Measurements from ENCODE around the gene CA5A. TPM values are rescaled to one million over a fixed set of nuclear protein-coding genes. Genes with fewer than 3 reads are reported as not detected.

The CA5A gene
- total RNA-seq, 2 experiments from 2014 or later: not detected

DNA sequence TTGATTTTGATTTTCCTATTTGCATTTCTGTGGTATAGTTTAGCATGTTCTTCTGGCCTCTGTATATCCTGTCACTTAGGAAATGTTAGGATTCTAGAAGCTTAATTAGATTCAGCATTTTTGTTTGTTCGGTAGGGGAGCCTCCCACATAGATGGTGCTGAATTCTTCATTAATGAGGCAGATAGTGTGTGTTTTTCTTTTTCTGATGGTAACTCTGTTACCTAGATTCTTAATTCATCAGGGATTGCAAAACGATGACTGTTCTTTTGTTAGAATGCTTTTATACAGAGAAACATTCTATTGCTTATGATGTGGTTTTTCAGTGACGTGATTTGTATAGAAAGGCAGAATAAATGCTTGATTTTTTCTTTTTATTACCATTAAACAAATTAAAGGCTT, 33.9 kb upstream of the CA5A start:
- no peak overlapping the region for H3K4me3 ChIP-seq (ENCODE audit: low read length)
- intact Hi-C loops (cut with DNase I, micrococcal nuclease): no loop called here
- H3K36me3 ChIP-seq (ENCODE audit: insufficient read depth, low read length): peaks cover 10% of the 10 kb centered on the region
- TF ChIP-seq, protein P1, sequence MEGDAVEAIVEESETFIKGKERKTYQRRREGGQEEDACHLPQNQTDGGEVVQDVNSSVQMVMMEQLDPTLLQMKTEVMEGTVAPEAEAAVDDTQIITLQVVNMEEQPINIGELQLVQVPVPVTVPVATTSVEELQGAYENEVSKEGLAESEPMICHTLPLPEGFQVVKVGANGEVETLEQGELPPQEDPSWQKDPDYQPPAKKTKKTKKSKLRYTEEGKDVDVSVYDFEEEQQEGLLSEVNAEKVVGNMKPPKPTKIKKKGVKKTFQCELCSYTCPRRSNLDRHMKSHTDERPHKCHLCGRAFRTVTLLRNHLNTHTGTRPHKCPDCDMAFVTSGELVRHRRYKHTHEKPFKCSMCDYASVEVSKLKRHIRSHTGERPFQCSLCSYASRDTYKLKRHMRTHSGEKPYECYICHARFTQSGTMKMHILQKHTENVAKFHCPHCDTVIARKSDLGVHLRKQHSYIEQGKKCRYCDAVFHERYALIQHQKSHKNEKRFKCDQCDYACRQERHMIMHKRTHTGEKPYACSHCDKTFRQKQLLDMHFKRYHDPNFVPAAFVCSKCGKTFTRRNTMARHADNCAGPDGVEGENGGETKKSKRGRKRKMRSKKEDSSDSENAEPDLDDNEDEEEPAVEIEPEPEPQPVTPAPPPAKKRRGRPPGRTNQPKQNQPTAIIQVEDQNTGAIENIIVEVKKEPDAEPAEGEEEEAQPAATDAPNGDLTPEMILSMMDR (IDR thresholded peaks at IDR 0.05): no peak
- peaks cover 16 to 19% of the 10 kb centered on the region in 2 experiments for H3K9me3 ChIP-seq (ENCODE audit: control insufficient read depth in 1 of 2, insufficient read depth in 1 of 2, low read length in 2 of 2)
- Mint-ChIP-seq H3K9me3 (peaks cover 4% of the 10 kb centered on the region), H3K4me3 (no peak overlapping the region), H3K27me3 (no peaks in the 10 kb centered on the region), H3K36me3 (ENCODE audit: low read depth) (peaks cover 61% of the 10 kb centered on the region), H3K27ac (peak overlapping the region; percentile 49), H3K4me1 (ENCODE audit: low read depth) (peaks cover 42% of the 10 kb centered on the region)
- no peak for ATAC-seq (ENCODE audit: poor library complexity)
- peaks cover 20% of the 10 kb centered on the region for H3K4me1 ChIP-seq (ENCODE audit: insufficient read depth, low read length)
- H3K27ac ChIP-seq (ENCODE audit: low read depth in 1 of 2, low read length in 2 of 2): no peak overlapping the region
- DNase-seq: no peak
- POLR2A ChIA-PET: no interaction called here
- CTCF ChIA-PET: no interaction called here
- H3K27me3 ChIP-seq (ENCODE audit: control insufficient read depth in 1 of 2, insufficient read depth in 2 of 2, low read length in 2 of 2): no peaks in the 10 kb centered on the region

DNA sequence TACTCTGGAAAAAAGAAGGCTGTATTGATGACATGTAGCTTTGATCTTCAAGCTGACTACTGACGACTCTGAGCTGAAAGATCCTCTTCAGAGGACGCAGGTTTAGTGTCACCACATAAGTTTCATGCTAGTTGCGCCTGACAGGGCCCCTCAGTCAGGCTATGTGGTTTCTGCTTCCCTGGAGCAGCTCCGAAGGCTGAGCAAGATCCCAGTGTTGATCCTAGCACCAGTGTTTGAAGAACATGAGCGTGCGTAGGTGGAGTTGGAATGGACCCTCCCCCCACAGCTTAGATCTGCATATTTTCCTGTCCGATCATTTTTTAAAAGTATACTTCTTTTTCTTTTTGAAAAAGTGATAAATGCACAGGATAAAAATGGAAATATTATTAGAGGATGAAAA, 32.2 kb upstream of the CA5A start:
- Histone ChIP-seq H3K4me1 (ENCODE audit: insufficient read depth, low read length) (peaks cover 32% of the 10 kb centered on the region), H3K27ac (ENCODE audit: low read depth in 1 of 2, low read length in 2 of 2) (no peak overlapping the region), H3K36me3 (ENCODE audit: insufficient read depth, low read length) (peaks cover 3% of the 10 kb centered on the region), H3K4me3 (ENCODE audit: low read length) (no peak overlapping the region), H3K27me3 (ENCODE audit: control insufficient read depth in 1 of 2, insufficient read depth in 2 of 2, low read length in 2 of 2) (no peaks in the 10 kb centered on the region), H3K9me3 (ENCODE audit: control insufficient read depth in 1 of 2, insufficient read depth in 1 of 2, low read length in 2 of 2) (peaks cover 16 to 19% of the 10 kb centered on the region in 2 experiments)
- Mint-ChIP-seq H3K36me3 (ENCODE audit: low read depth) (peaks cover 47% of the 10 kb centered on the region), H3K9me3 (peaks cover 4% of the 10 kb centered on the region), H3K4me3 (peak overlapping the region; percentile 10), H3K27ac (peak overlapping the region; percentile 63), H3K27me3 (no peaks in the 10 kb centered on the region), H3K4me1 (ENCODE audit: low read depth) (peaks cover 58% of the 10 kb centered on the region)
- intact Hi-C loops (cut with DNase I, micrococcal nuclease): no loop called here
- POLR2A ChIA-PET: no interaction called here
- ATAC-seq (ENCODE audit: poor library complexity): no peak
- TF ChIP-seq, protein P1 (IDR thresholded peaks at IDR 0.05): no peak
- CTCF ChIA-PET: no interaction called here
- no peak for DNase-seq

DNA sequence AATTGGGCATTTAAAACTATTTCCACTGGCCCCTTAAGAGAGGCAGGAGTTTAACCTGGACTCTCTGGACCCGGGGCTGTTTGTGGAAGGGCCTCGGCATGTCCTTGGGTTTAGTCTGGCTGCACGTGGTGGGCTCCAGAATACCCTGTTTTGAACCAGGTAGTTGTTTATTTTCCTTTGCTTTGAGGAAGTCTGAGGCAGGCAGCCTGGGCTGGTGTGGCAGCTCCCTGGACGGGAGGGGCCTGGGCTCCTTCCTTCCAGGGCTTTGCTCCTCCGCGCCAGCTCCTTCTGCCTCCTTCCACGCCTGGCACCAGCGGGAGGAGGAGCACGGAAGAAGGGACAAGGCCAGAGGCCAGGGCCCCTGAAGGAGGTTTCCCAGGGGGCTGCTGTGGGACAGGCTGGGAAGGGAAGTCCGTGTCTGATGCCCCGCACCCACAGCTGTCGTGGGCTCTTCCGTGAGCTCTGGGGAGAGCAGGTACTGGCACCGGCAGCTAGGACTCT, 30.4 kb upstream of the CA5A start:
- Mint-ChIP-seq H3K9me3 (peaks cover 4% of the 10 kb centered on the region), H3K4me1 (ENCODE audit: low read depth) (peaks cover 62% of the 10 kb centered on the region), H3K27me3 (no peaks in the 10 kb centered on the region), H3K27ac (peak overlapping the region; percentile 80), H3K4me3 (peak overlapping the region; percentile 63), H3K36me3 (ENCODE audit: low read depth) (peaks cover 36% of the 10 kb centered on the region)
- intact Hi-C loops (cut with DNase I, micrococcal nuclease): no loop called here
- Histone ChIP-seq H3K27me3 (ENCODE audit: control insufficient read depth in 1 of 2, insufficient read depth in 2 of 2, low read length in 2 of 2) (no peaks in the 10 kb centered on the region), H3K4me3 (ENCODE audit: low read length) (peak overlapping the region; percentile 15), H3K27ac (ENCODE audit: low read depth in 1 of 2, low read length in 2 of 2) (no peak overlapping the region), H3K4me1 (ENCODE audit: insufficient read depth, low read length) (peaks cover 37% of the 10 kb centered on the region), H3K36me3 (ENCODE audit: insufficient read depth, low read length) (peaks cover 3% of the 10 kb centered on the region), H3K9me3 (ENCODE audit: control insufficient read depth in 1 of 2, insufficient read depth in 1 of 2, low read length in 2 of 2) (peaks cover 7 to 12% of the 10 kb centered on the region in 2 experiments)
- POLR2A ChIA-PET: interaction anchor here (1.5 to 1.8 kb wide), 2 partner anchors 10 to 15 kb away, joined by 8 read pairs; partner anchors contain the start of gene BANP
- ATAC-seq (ENCODE audit: poor library complexity): no peak
- TF ChIP-seq, protein P1 (IDR thresholded peaks at IDR 0.05): no peak
- CTCF ChIA-PET: no interaction called here
- no peak for DNase-seq

Measured in CD4-positive, alpha-beta T cell (primary cell).